Activated T-helper 1 cell treated with anti-CD3 and anti-CD28 coated beads, Interleukin-12 subunit alpha, Interleukin-12 subunit beta, Interleukin-2, Interleukin-4 antibody, amounts not matched to agents 30 ng/mL and 10 ng/mL and 1 ng/mL, durations not matched to agents 14 hours and 24 hours and 36 hours (primary cell): ENCODE data around the gene SDCCAG8. TPM values are rescaled to one million over a fixed set of nuclear protein-coding genes. Genes with fewer than 3 reads are reported as not detected.

Experiments used
- DNase-seq: peaks from one replicate; pipeline ENCODE4 v3.0.0; 2021; ENCODE audit warnings: low spot score
- H3K27ac Mint-ChIP-seq: one replicate; pipeline ENCODE4 v1.8.0; 2021; ENCODE audit warnings: mild to moderate bottlenecking, mixed read lengths
- H3K27me3 Mint-ChIP-seq: one replicate; pipeline ENCODE4 v1.8.0; 2022; ENCODE audit warnings: mild to moderate bottlenecking, moderate library complexity, mixed read lengths; ENCODE audit not compliant: insufficient read depth
- H3K36me3 Mint-ChIP-seq: one replicate; pipeline ENCODE4 v1.8.0; 2021; ENCODE audit warnings: low read depth, mixed read lengths
- H3K4me1 Mint-ChIP-seq: one replicate; pipeline ENCODE4 v1.8.0; 2021; ENCODE audit warnings: low read depth, mixed read lengths
- H3K4me3 Mint-ChIP-seq: one replicate; pipeline ENCODE4 v1.8.0; 2021; ENCODE audit warnings: mild to moderate bottlenecking, moderate library complexity, mixed read lengths
- H3K9me3 Mint-ChIP-seq: one replicate; pipeline ENCODE4 v1.8.0; 2021; ENCODE audit warnings: mixed read lengths
- intact Hi-C: fragments of 100-400 bp; cut with micrococcal nuclease; formaldehyde crosslinking; loops from one replicate; pipeline ENCODE4 v1.15.1; 2024
- total RNA-seq: library from RNA; stranded (reverse); gene quantifications from 2 replicates; pipeline ENCODE4 v1.2.3, GENCODE V29; 2022

The SDCCAG8 gene
- total RNA-seq, 1 donor from 2014 or later = 17.6 TPM

- H3K27ac Mint-ChIP-seq = no peak overlapping the region
- peaks cover 6% of the 10 kb centered on the region for H3K36me3 Mint-ChIP-seq
Observed at GRCh38 chr1:243499248-243499647, 243.4 kb downstream of the SDCCAG8 start.

GRCh38 chr1:243499711-243500110, 243.9 kb downstream of the SDCCAG8 start:
- Mint-ChIP-seq H3K36me3 (peaks cover 6% of the 10 kb centered on the region), H3K4me3 (no peak overlapping the region), H3K27me3 (no peaks in the 10 kb centered on the region), H3K4me1 (no peaks in the 10 kb centered on the region), H3K9me3 (no peaks in the 10 kb centered on the region), H3K27ac (no peak overlapping the region)
- intact Hi-C loops = no loop called here
- DNase-seq = no peak

More at GRCh38 chr1:243499248-243499647, 243.4 kb downstream of the SDCCAG8 start:
- Mint-ChIP-seq H3K27me3 (no peaks in the 10 kb centered on the region), H3K9me3 (no peaks in the 10 kb centered on the region), H3K4me1 (no peaks in the 10 kb centered on the region), H3K4me3 (no peak overlapping the region)
- DNase-seq = no peak
- intact Hi-C loops = no loop called here

GRCh38 chr1:243500512-243500911, 244.7 kb downstream of the SDCCAG8 start:
- no peak overlapping the region for H3K4me3 Mint-ChIP-seq
- H3K4me1 Mint-ChIP-seq = no peaks in the 10 kb centered on the region
- no peak overlapping the region for H3K27ac Mint-ChIP-seq
- intact Hi-C loops = no loop called here
- H3K9me3 Mint-ChIP-seq = no peaks in the 10 kb centered on the region
- no peaks in the 10 kb centered on the region for H3K27me3 Mint-ChIP-seq
- peaks cover 6% of the 10 kb centered on the region for H3K36me3 Mint-ChIP-seq
- no peak for DNase-seq

GRCh38 chr1:243501002-243501401, 245.2 kb downstream of the SDCCAG8 start:
- intact Hi-C loops = no loop called here
- Mint-ChIP-seq H3K27me3 (no peaks in the 10 kb centered on the region), H3K4me3 (no peak overlapping the region), H3K9me3 (no peaks in the 10 kb centered on the region), H3K4me1 (no peaks in the 10 kb centered on the region), H3K36me3 (peaks cover 6% of the 10 kb centered on the region), H3K27ac (no peak overlapping the region)
- DNase-seq = no peak

- Mint-ChIP-seq H3K36me3 (peaks cover 6% of the 10 kb centered on the region), H3K4me1 (no peaks in the 10 kb centered on the region), H3K4me3 (no peak overlapping the region), H3K9me3 (no peaks in the 10 kb centered on the region), H3K27me3 (no peaks in the 10 kb centered on the region), H3K27ac (no peak overlapping the region)
- no peak for DNase-seq
- intact Hi-C loops = no loop called here
Observed at GRCh38 chr1:243503155-243503554, 247.3 kb downstream of the SDCCAG8 start.

- H3K36me3 Mint-ChIP-seq = peaks cover 6% of the 10 kb centered on the region
- H3K4me1 Mint-ChIP-seq = no peaks in the 10 kb centered on the region
- H3K27ac Mint-ChIP-seq = no peak overlapping the region
- intact Hi-C loops = no loop called here
- peaks cover 1% of the 10 kb centered on the region for H3K27me3 Mint-ChIP-seq
- no peak for DNase-seq
- no peak overlapping the region for H3K4me3 Mint-ChIP-seq
- H3K9me3 Mint-ChIP-seq = no peaks in the 10 kb centered on the region
Observed at GRCh38 chr1:243505986-243506689, 250.3 kb downstream of the SDCCAG8 start.

- H3K27me3 Mint-ChIP-seq = peaks cover 1% of the 10 kb centered on the region
- no peak overlapping the region for H3K4me3 Mint-ChIP-seq
- DNase-seq = no peak
- no peaks in the 10 kb centered on the region for H3K4me1 Mint-ChIP-seq
- H3K9me3 Mint-ChIP-seq = no peaks in the 10 kb centered on the region
- intact Hi-C loops = no loop called here
- H3K36me3 Mint-ChIP-seq = peaks cover 8% of the 10 kb centered on the region
- H3K27ac Mint-ChIP-seq = no peak overlapping the region
Observed at GRCh38 chr1:243507001-243507671, 251.3 kb downstream of the SDCCAG8 start.

- Mint-ChIP-seq H3K4me1 (no peaks in the 10 kb centered on the region), H3K9me3 (no peaks in the 10 kb centered on the region), H3K4me3 (no peak overlapping the region), H3K36me3 (peaks cover 8% of the 10 kb centered on the region), H3K27me3 (peaks cover 1% of the 10 kb centered on the region), H3K27ac (no peak overlapping the region)
- intact Hi-C loops = no loop called here
- no peak for DNase-seq
Observed at GRCh38 chr1:243507672-243508302, 251.9 kb downstream of the SDCCAG8 start.

GRCh38 chr1:243508303-243508713, 252.5 kb downstream of the SDCCAG8 start:
- intact Hi-C loops = no loop called here
- H3K9me3 Mint-ChIP-seq = no peaks in the 10 kb centered on the region
- no peak overlapping the region for H3K4me3 Mint-ChIP-seq
- H3K4me1 Mint-ChIP-seq = no peaks in the 10 kb centered on the region
- H3K36me3 Mint-ChIP-seq = peaks cover 7% of the 10 kb centered on the region
- DNase-seq = no peak
- H3K27me3 Mint-ChIP-seq = peaks cover 1% of the 10 kb centered on the region
- H3K27ac Mint-ChIP-seq = peak overlapping the region; percentile 50

- intact Hi-C loops = no loop called here
- Mint-ChIP-seq H3K27me3 (peaks cover 1% of the 10 kb centered on the region), H3K36me3 (peaks cover 5% of the 10 kb centered on the region), H3K4me1 (no peaks in the 10 kb centered on the region), H3K9me3 (no peaks in the 10 kb centered on the region), H3K27ac (no peak overlapping the region), H3K4me3 (no peak overlapping the region)
- no peak for DNase-seq
Observed at GRCh38 chr1:243508943-243509342, 253.1 kb downstream of the SDCCAG8 start.

GRCh38 chr1:243510928-243511327, 255.1 kb downstream of the SDCCAG8 start:
- Mint-ChIP-seq H3K4me1 (peaks cover 5% of the 10 kb centered on the region), H3K4me3 (no peak overlapping the region), H3K9me3 (no peaks in the 10 kb centered on the region), H3K36me3 (peaks cover 5% of the 10 kb centered on the region), H3K27ac (no peak overlapping the region), H3K27me3 (peaks cover 1% of the 10 kb centered on the region)
- no peak for DNase-seq
- intact Hi-C loops = no loop called here

- peaks cover 9% of the 10 kb centered on the region for H3K36me3 Mint-ChIP-seq
- DNase-seq = no peak
- H3K4me1 Mint-ChIP-seq = peaks cover 5% of the 10 kb centered on the region
- intact Hi-C loops = no loop called here
- no peak overlapping the region for H3K4me3 Mint-ChIP-seq
- no peak overlapping the region for H3K27ac Mint-ChIP-seq
- H3K27me3 Mint-ChIP-seq = peaks cover 1% of the 10 kb centered on the region
- peaks cover 8% of the 10 kb centered on the region for H3K9me3 Mint-ChIP-seq
Observed at GRCh38 chr1:243513726-243514491, 258.1 kb downstream of the SDCCAG8 start.

- intact Hi-C loops = no loop called here
- Mint-ChIP-seq H3K36me3 (peaks cover 9% of the 10 kb centered on the region), H3K9me3 (peaks cover 8% of the 10 kb centered on the region), H3K27me3 (no peaks in the 10 kb centered on the region), H3K4me1 (peaks cover 5% of the 10 kb centered on the region), H3K4me3 (no peak overlapping the region), H3K27ac (no peak overlapping the region)
- no peak for DNase-seq
Observed at GRCh38 chr1:243514927-243515326, 259.1 kb downstream of the SDCCAG8 start.
